GM12891 (cell line): ENCODE data around the gene TMOD1.

Source experiments
- PAX5 ChIP-seq: IDR thresholded peaks from 2 replicates; pipeline ENCODE4 v1.6.1; 2011; ENCODE audit warnings: low read length, moderate library complexity, mild to moderate bottlenecking; ENCODE audit not compliant: insufficient read depth, severe bottlenecking
- POLR2A ChIP-seq: IDR thresholded peaks from 2 replicates; pipeline ENCODE4 v1.6.1; 2011; ENCODE audit warnings: low read depth, low read length, control low read depth
- POLR2AphosphoS5 ChIP-seq: IDR thresholded peaks from 2 replicates; pipeline ENCODE4 v1.6.1; 2011; ENCODE audit warnings: low read depth, low read length, control low read depth
- POU2F2 ChIP-seq: IDR thresholded peaks from 2 replicates; pipeline ENCODE4 v1.6.1; 2011; ENCODE audit warnings: low read depth, mild to moderate bottlenecking, control low read depth, low read length, moderate library complexity
- SPI1 ChIP-seq: IDR thresholded peaks from 2 replicates; pipeline ENCODE4 v1.6.1; 2011; ENCODE audit warnings: low read depth, low read length, control low read depth
- TAF1 ChIP-seq: IDR thresholded peaks from 2 replicates; pipeline ENCODE4 v1.6.1; 2011; ENCODE audit warnings: low read depth, low read length, control low read depth

DNA sequence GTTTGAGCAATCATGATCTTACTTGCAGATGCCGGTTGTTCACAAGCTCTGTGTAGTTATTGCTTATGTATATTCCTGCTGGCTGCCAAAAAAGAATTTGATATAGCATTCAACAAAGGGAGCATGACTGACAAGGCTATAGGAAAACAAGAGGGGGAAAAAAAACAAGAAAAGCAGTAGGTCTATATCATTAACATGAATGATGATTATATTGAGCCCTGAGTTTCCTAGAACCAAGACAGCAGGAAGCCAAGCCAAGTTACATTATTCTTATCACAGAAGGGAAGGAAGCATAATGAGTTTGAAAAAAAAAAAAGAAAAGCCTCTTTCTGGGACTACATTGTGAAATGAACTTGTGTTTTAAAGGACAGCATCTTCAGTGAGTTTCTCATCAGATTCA, 90.7 kb downstream of the TMOD1 start:
- no peak for TF ChIP-seq TAF1
- TF ChIP-seq POLR2AphosphoS5 = no peak
- no peak for TF ChIP-seq POLR2A
- TF ChIP-seq POU2F2 = no peak
- no peak for TF ChIP-seq SPI1
- TF ChIP-seq PAX5 = no peak
